Activated T-cell treated with anti-CD3 and anti-CD28 coated beads, Interleukin-2, amount 50 U/mL, for 4 hours (primary cell): ENCODE results near the gene MVB12A. TPM values are rescaled to one million over a fixed set of nuclear protein-coding genes. Genes with fewer than 3 reads are reported as not detected.

Source experiments
- ATAC-seq, 2 donors: fragments of 200-7000 bp; cut with Tn5 transposase; one replicate each; pipeline ENCODE4 v1.10.0; 2021
- DNase-seq: peaks from one replicate; pipeline ENCODE4 v3.0.0-alpha.2; 2020
- H3K27me3 Mint-ChIP-seq: one replicate; pipeline ENCODE4 v1.8.0; 2021; ENCODE audit warnings: low read depth, mixed read lengths
- H3K36me3 Mint-ChIP-seq: one replicate; pipeline ENCODE4 v1.8.0; 2022; ENCODE audit warnings: mixed read lengths; ENCODE audit not compliant: insufficient read depth
- H3K4me1 Mint-ChIP-seq: one replicate; pipeline ENCODE4 v1.8.0; 2021; ENCODE audit warnings: low read depth, mixed read lengths
- H3K4me3 Mint-ChIP-seq: one replicate; pipeline ENCODE4 v1.8.0; 2021; ENCODE audit warnings: mild to moderate bottlenecking, moderate library complexity, mixed read lengths
- H3K9me3 Mint-ChIP-seq: one replicate; pipeline ENCODE4 v1.8.0; 2021; ENCODE audit warnings: mixed read lengths
- total RNA-seq, 3 donors: library from RNA; stranded (reverse); gene quantifications; one replicate each; pipeline ENCODE4 v1.2.1, GENCODE V29; 2021

Gene MVB12A
- total RNA-seq, 3 donors from 2014 or later: 37.3 to 43.3 (median 38.6) TPM

- Mint-ChIP-seq H3K4me3 (peak overlapping the region; percentile 4), H3K27me3 (no peaks in the 10 kb centered on the region), H3K4me1 (peaks cover 22% of the 10 kb centered on the region)
These were observed 24.9 kb upstream of the MVB12A start for GRCh38 chr19:17394891-17395415.

GRCh38 chr19:17398902-17399527, 20.8 kb upstream of the MVB12A start:
- H3K27me3 Mint-ChIP-seq: no peaks in the 10 kb centered on the region
- H3K9me3 Mint-ChIP-seq: no peaks in the 10 kb centered on the region
- peaks cover 3% of the 10 kb centered on the region for H3K36me3 Mint-ChIP-seq
- peaks cover 15% of the 10 kb centered on the region for H3K4me1 Mint-ChIP-seq
- no peak overlapping the region for H3K4me3 Mint-ChIP-seq
- DNase-seq (no peak), ATAC-seq (no peak)

More at GRCh38 chr19:17394891-17395415, 24.9 kb upstream of the MVB12A start:
- Mint-ChIP-seq H3K9me3 (no peaks in the 10 kb centered on the region), H3K36me3 (no peaks in the 10 kb centered on the region)
- ATAC-seq: peak in 1 of 2 donors; percentile 29
- peak; percentile 55 for DNase-seq

DNA sequence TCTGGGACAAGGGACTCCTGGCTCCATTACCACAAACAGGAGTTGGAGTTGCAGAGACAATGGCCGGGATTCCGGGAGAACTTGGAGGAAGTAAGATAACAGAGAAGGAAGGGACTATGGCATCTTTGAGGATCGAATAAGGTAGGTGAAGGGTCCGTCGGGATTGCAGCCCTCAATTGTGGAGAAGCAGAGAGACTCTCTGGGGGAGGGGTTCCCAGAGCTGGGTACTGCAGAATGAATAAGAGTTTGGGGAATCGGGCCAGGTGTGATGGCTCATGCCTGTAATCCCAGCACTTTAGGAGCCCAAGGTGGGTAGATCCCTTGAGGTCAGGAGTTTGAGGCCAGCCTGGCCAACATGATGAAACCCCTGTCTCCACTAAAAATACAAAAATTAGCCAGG, 18.2 kb upstream of the MVB12A start:
- Mint-ChIP-seq H3K9me3 (no peaks in the 10 kb centered on the region), H3K4me3 (no peak overlapping the region), H3K27me3 (no peaks in the 10 kb centered on the region), H3K36me3 (peaks cover 3% of the 10 kb centered on the region), H3K4me1 (peaks cover 17% of the 10 kb centered on the region)
- DNase-seq (no peak), ATAC-seq (no peak)

GRCh38 chr19:17402982-17403855, 16.6 kb upstream of the MVB12A start:
- peaks cover 3% of the 10 kb centered on the region for H3K36me3 Mint-ChIP-seq
- H3K9me3 Mint-ChIP-seq: no peaks in the 10 kb centered on the region
- no peaks in the 10 kb centered on the region for H3K27me3 Mint-ChIP-seq
- H3K4me1 Mint-ChIP-seq: peaks cover 29% of the 10 kb centered on the region
- H3K4me3 Mint-ChIP-seq: peak overlapping the region; percentile 84
- DNase-seq: peak; percentile 20
- peak; percentile 27 to 38 for ATAC-seq

- Mint-ChIP-seq H3K4me3 (peak overlapping the region; percentile 84), H3K27me3 (no peaks in the 10 kb centered on the region), H3K36me3 (peaks cover 3% of the 10 kb centered on the region), H3K4me1 (peaks cover 29% of the 10 kb centered on the region), H3K9me3 (no peaks in the 10 kb centered on the region)
- ATAC-seq (no peak), DNase-seq (no peak)
These were observed 15.8 kb upstream of the MVB12A start for GRCh38 chr19:17404015-17404414.

DNA sequence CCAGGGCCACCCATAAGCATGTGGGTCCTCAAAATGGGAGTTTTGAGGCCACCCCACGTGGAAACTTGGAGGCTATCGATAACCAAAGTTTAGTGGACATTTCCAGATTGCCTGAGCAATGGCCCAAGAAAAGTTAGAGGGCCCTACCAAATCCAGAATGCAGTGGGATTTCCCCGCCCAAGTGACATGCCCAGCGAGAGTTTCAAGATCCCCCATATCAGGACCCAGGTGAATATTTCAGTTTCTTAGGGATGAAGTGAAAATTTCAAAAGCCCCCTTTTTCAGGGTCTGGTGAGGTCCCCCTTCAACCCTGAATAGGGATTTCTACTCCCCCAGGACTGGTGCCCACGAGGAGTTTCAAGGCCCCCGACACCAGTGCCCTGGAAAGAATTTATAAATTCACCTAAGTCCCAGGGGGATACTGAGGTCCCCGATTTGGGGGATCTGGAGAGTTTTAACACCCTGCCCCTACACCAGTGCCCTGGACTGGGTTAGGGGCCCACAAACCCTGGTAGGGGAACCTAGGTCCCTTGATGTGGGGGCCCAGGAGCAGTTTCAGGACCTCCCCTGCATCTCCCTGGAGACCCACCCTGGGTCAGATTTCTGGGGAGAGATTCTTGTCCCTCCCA, 15.1 kb upstream of the MVB12A start:
- Mint-ChIP-seq H3K9me3 (no peaks in the 10 kb centered on the region), H3K36me3 (peaks cover 3% of the 10 kb centered on the region), H3K4me1 (peaks cover 29% of the 10 kb centered on the region), H3K4me3 (peak overlapping the region; percentile 84), H3K27me3 (no peaks in the 10 kb centered on the region)
- DNase-seq (no peak), ATAC-seq (peak in 1 of 2 donors; percentile 1)

GRCh38 chr19:17405250-17406045, 14.4 kb upstream of the MVB12A start, which contains the start of gene BST2:
TSS of gene BST2 (minus strand) at chr19:17405630. CDS start at chr19:17405575, 55 bp downstream.
- Mint-ChIP-seq H3K9me3 (no peaks in the 10 kb centered on the region), H3K4me1 (peaks cover 29% of the 10 kb centered on the region), H3K4me3 (peak within 1 kb of the TSS; percentile 84), H3K36me3 (peaks cover 3% of the 10 kb centered on the region), H3K27me3 (no peaks in the 10 kb centered on the region)
- DNase-seq: peak; percentile 17
- ATAC-seq: peak; percentile 69 to 75

DNA sequence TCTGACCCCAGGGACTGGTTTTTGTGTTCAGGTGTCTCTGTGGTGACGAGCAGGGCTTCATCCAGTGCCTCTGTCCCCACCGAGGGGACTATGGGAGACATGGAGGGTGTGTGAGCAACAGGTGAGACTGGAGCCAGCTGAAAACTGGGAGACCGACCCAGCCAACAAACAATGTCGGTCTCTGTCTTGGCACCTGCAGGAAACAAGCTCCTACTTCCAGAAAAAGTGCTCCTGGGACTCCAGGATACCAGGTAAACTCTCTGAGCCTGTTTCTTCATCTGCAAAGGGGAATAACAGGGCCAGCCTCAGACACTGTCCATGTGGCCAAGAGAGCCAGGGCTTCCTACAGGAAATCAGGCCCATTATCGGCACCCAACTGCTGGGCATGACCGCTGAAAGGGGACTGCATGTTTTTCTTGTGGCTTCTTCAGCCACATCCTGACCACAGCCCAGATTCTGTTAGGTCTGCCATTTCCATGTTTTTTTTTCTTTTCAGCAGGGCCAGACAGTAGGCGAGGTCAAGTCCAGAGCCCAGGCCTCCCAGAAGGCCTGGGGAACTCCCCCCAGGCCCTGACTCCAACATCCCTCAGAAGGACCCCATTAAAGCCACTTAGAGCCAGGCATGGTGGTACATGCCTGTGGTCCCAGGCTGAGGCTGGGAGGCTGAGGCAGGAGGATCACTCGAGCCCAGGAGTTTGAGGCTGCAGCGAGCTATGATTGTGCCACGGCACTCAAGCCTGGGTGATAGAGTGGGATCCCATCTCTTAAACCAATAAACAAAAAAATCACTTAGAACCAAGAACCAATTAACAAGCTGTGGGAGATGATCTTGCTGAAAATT, 13.6 kb upstream of the MVB12A start:
- ATAC-seq (peak; percentile 24 to 35), DNase-seq (no peak)
- Mint-ChIP-seq H3K4me3 (peak overlapping the region; percentile 84), H3K36me3 (peaks cover 2% of the 10 kb centered on the region), H3K9me3 (no peaks in the 10 kb centered on the region), H3K27me3 (no peaks in the 10 kb centered on the region), H3K4me1 (peaks cover 29% of the 10 kb centered on the region)

DNA sequence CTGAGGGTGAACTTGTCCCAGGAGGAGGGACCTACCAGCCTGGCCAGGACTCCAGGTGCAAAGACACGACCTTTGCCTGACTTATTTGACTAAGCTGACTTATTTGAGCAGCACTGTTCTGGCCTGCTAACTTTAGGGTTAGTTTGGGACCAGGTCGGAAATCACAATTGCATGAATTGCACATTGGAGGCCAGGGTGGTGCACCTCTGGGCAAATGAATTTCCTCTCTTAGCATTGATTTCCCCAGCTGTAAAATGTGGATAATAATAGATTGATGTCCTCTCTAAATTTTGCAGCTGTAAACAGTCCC, 13.0 kb upstream of the MVB12A start:
- no peaks in the 10 kb centered on the region for H3K9me3 Mint-ChIP-seq
- ATAC-seq (no peak), DNase-seq (no peak)
- H3K4me3 Mint-ChIP-seq: peak overlapping the region; percentile 84
- no peaks in the 10 kb centered on the region for H3K27me3 Mint-ChIP-seq
- H3K4me1 Mint-ChIP-seq: peaks cover 28% of the 10 kb centered on the region
- peaks cover 2% of the 10 kb centered on the region for H3K36me3 Mint-ChIP-seq

DNA sequence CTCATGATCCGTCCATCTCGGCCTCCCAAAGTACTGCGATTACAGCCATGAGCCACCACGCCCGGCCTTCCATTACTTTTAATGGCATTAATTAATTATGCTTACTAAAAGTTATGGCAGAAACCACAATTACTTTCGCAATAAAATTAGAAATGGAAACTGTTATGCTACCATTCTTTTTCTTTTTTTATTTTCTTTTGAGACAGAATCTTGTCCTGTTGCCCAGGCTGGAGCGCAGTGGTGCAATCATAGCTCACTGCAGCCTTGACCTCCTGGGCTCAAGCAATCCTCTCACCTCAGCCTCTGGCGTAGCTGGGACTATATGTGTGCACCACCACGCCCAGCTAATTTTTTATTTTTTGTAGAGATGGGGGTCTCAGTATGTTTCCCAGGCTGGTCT, 9.9 kb upstream of the MVB12A start:
- Mint-ChIP-seq H3K4me3 (no peak overlapping the region), H3K9me3 (no peaks in the 10 kb centered on the region), H3K27me3 (no peaks in the 10 kb centered on the region), H3K4me1 (peaks cover 26% of the 10 kb centered on the region), H3K36me3 (peaks cover 12% of the 10 kb centered on the region)
- DNase-seq: no peak
- ATAC-seq: no peak

DNA sequence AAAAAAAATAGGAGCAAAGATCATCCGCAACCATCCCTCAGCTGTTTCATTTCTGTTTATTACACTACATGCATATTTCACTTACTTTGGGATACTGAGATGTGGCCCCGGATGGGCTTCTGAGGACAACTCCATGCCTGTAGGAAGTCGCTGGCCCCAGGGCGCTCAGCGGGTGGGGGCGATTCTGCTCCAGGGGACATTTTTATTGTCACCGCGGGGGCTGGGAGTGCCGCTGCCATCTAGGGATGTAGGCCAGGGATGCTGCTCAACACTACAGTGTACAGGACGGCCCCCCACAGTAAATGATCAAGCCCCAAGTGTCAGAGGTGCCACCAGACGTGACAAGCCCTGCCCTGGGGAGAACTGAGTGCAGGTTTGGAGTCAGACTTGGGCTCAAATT, 8.0 kb upstream of the MVB12A start:
- no peak for ATAC-seq
- H3K4me3 Mint-ChIP-seq: no peak overlapping the region
- no peaks in the 10 kb centered on the region for H3K27me3 Mint-ChIP-seq
- H3K36me3 Mint-ChIP-seq: peaks cover 16% of the 10 kb centered on the region
- H3K4me1 Mint-ChIP-seq: peaks cover 21% of the 10 kb centered on the region
- no peaks in the 10 kb centered on the region for H3K9me3 Mint-ChIP-seq
- no peak for DNase-seq

- peaks cover 19% of the 10 kb centered on the region for H3K36me3 Mint-ChIP-seq
- no peak overlapping the region for H3K4me3 Mint-ChIP-seq
- peaks cover 12% of the 10 kb centered on the region for H3K4me1 Mint-ChIP-seq
- no peaks in the 10 kb centered on the region for H3K27me3 Mint-ChIP-seq
- ATAC-seq (no peak), DNase-seq (no peak)
- no peaks in the 10 kb centered on the region for H3K9me3 Mint-ChIP-seq
These were observed 5.8 kb upstream of the MVB12A start for GRCh38 chr19:17414097-17414496.

- ATAC-seq: no peak
- no peaks in the 10 kb centered on the region for H3K9me3 Mint-ChIP-seq
- H3K4me1 Mint-ChIP-seq: peaks cover 19% of the 10 kb centered on the region
- no peaks in the 10 kb centered on the region for H3K27me3 Mint-ChIP-seq
- H3K36me3 Mint-ChIP-seq: peaks cover 19% of the 10 kb centered on the region
- DNase-seq: no peak
- H3K4me3 Mint-ChIP-seq: no peak overlapping the region
These were observed 4.7 kb upstream of the MVB12A start for GRCh38 chr19:17415121-17415520.
